GM23338 (cell line): Measurements from ENCODE around the gene TAGLN2. TPM values are rescaled to one million over a fixed set of nuclear protein-coding genes. Genes with fewer than 3 reads are reported as not detected.

Source experiments
- ATAC-seq: fragments of 200-7000 bp; cut with Tn5 transposase; 3 replicates; pipeline ENCODE4 v1.9.1; 2020
- DNase-seq: peaks from one replicate; pipeline ENCODE4 v3.0.0-alpha.2; 2015; ENCODE audit warnings: low spot score
- H2AFZ ChIP-seq: fragments of 200-600 bp; sonication (generic); 2 replicates; pipeline ENCODE4 v1.8.0; 2016; ENCODE audit warnings: antibody characterized with exemption, mild to moderate bottlenecking, moderate library complexity
- H3F3A ChIP-seq: fragments of 200-600 bp; sonication (generic); replicated peaks from 2 replicates; pipeline ENCODE4 v1.8.0; 2017; ENCODE audit warnings: antibody characterized with exemption, mixed run types, low read depth
- H3K27ac ChIP-seq: fragments of 200-600 bp; sonication (generic); 2 replicates; pipeline ENCODE4 v1.6.1; 2016; ENCODE audit warnings: low read depth
- H3K27me3 ChIP-seq: fragments of 200-600 bp; sonication (generic); 2 replicates; pipeline ENCODE4 v1.8.0; 2016; ENCODE audit warnings: mild to moderate bottlenecking, mixed run types, moderate library complexity; ENCODE audit not compliant: insufficient read depth
- H3K36me3 ChIP-seq: fragments of 200-600 bp; sonication (generic); 2 replicates; pipeline ENCODE4 v1.8.0; 2016; ENCODE audit warnings: mild to moderate bottlenecking; ENCODE audit not compliant: insufficient read depth
- H3K4me1 ChIP-seq: fragments of 200-600 bp; sonication (generic); 2 replicates; pipeline ENCODE4 v1.8.0; 2016; ENCODE audit warnings: mild to moderate bottlenecking, moderate library complexity; ENCODE audit not compliant: insufficient read depth
- H3K4me2 ChIP-seq: fragments of 200-600 bp; sonication (generic); 2 replicates; pipeline ENCODE4 v1.7.1; 2017; ENCODE audit warnings: mixed run types
- H3K4me3 ChIP-seq: fragments of 200-600 bp; sonication (generic); 2 replicates; pipeline ENCODE4 v1.6.1; 2016; ENCODE audit warnings: mixed run types
- H3K79me2 ChIP-seq: fragments of 200-600 bp; sonication (generic); replicated peaks from 2 replicates; pipeline ENCODE4 v1.8.0; 2017; ENCODE audit warnings: mild to moderate bottlenecking; ENCODE audit not compliant: insufficient read depth
- H3K9me2 ChIP-seq: fragments of 200-600 bp; sonication (generic); 2 replicates; pipeline ENCODE4 v1.8.0; 2017; ENCODE audit not compliant: insufficient read depth
- H4K20me1 ChIP-seq: fragments of 200-600 bp; sonication (generic); replicated peaks from 2 replicates; pipeline ENCODE4 v1.8.0; 2017; ENCODE audit warnings: mild to moderate bottlenecking; ENCODE audit not compliant: insufficient read depth
- H3K27ac Mint-ChIP-seq: 2 replicates; pipeline ENCODE4 v1.8.0; 2020; ENCODE audit warnings: inconsistent platforms, mild to moderate bottlenecking, moderate library complexity, mixed read lengths
- H3K27me3 Mint-ChIP-seq: 3 replicates; pipeline ENCODE4 v1.8.0; 2022; ENCODE audit warnings: low read depth, mild to moderate bottlenecking, moderate library complexity, mixed read lengths, inconsistent platforms; ENCODE audit not compliant: insufficient read depth, poor library complexity
- H3K36me3 Mint-ChIP-seq: 3 replicates; pipeline ENCODE4 v1.8.0; 2021; ENCODE audit warnings: low read depth, mild to moderate bottlenecking, inconsistent platforms, moderate library complexity, mixed read lengths
- H3K4me1 Mint-ChIP-seq: 3 replicates; pipeline ENCODE4 v1.8.0; 2020; ENCODE audit warnings: mild to moderate bottlenecking, inconsistent platforms, mixed read lengths
- H3K4me3 Mint-ChIP-seq: 3 replicates; pipeline ENCODE4 v1.8.0; 2021; ENCODE audit warnings: moderate library complexity, mild to moderate bottlenecking, inconsistent platforms, mixed read lengths
- H3K9me3 Mint-ChIP-seq: 3 replicates; pipeline ENCODE4 v1.8.0; 2020; ENCODE audit warnings: moderate library complexity, mild to moderate bottlenecking, inconsistent platforms, mixed read lengths
- CREB1 ChIP-seq: fragments of 250-450 bp; sonication (Bioruptor Pico); IDR thresholded peaks from 2 replicates; pipeline ENCODE4 v1.5.0; 2020; ENCODE audit warnings: low read depth, mild to moderate bottlenecking, moderate library complexity
- CTCF ChIP-seq, 2 experiments: fragments of 200-600 bp in 1 of 2; sonication (generic) in 1 of 2; conservative IDR thresholded peaks; 2 replicates each; pipeline versions ENCODE4 v1.5.1 to v1.6.1; 2016 to 2017; ENCODE audit warnings: antibody characterized with exemption in 2 of 2, low read depth in 2 of 2, mild to moderate bottlenecking in 2 of 2, moderate library complexity in 1 of 2
- ETS1 ChIP-seq: IDR thresholded peaks from 2 replicates; pipeline ENCODE4 v1.6.1; 2016; ENCODE audit warnings: antibody characterized with exemption
- EZH2 ChIP-seq: fragments of 200-600 bp; sonication (generic); IDR thresholded peaks from one replicate; pipeline ENCODE4 v1.8.0; 2017; ENCODE audit warnings: antibody characterized with exemption, mild to moderate bottlenecking, low read depth; ENCODE audit not compliant: unreplicated experiment
- EZH2phosphoT487 ChIP-seq: fragments of 200-600 bp; sonication (generic); IDR thresholded peaks from one replicate; pipeline ENCODE4 v1.8.1; 2018; ENCODE audit warnings: antibody characterized with exemption; ENCODE audit not compliant: unreplicated experiment
- JUNB ChIP-seq: IDR thresholded peaks from one replicate; pipeline ENCODE4 v1.6.1; 2016; ENCODE audit warnings: antibody characterized with exemption; ENCODE audit not compliant: unreplicated experiment
- NANOG ChIP-seq: IDR thresholded peaks from 2 replicates; pipeline ENCODE4 v1.6.1; 2016; ENCODE audit warnings: antibody characterized with exemption, borderline replicate concordance
- POLR2AphosphoS5 ChIP-seq: IDR thresholded peaks from 2 replicates; pipeline ENCODE4 v1.6.1; 2016; ENCODE audit warnings: antibody characterized with exemption, low read depth
- STAT1 ChIP-seq: IDR thresholded peaks from one replicate; pipeline ENCODE4 v1.6.1; 2016; ENCODE audit warnings: antibody characterized with exemption; ENCODE audit not compliant: unreplicated experiment
- ZNF114 ChIP-seq: fragments of 250-450 bp; sonication (Bioruptor Pico); IDR thresholded peaks from 2 replicates; pipeline ENCODE4 v1.5.0; 2020; ENCODE audit warnings: mild to moderate bottlenecking, moderate library complexity
- ZNF331 ChIP-seq: fragments of 250-450 bp; sonication (Bioruptor Pico); IDR thresholded peaks from 2 replicates; pipeline ENCODE4 v1.5.0; 2020; ENCODE audit warnings: low read depth, mild to moderate bottlenecking, moderate library complexity
- polyA plus RNA-seq: library from polyadenylated mRNA; unstranded; fragments of >200 nt; fragmentation: Nextera tagmentation; extraction: Ambion mirVana; gene quantifications from 2 replicates; pipeline ENCODE4 v1.2.1, GENCODE V29; 2016
- total RNA-seq: library from RNA; depleted of rRNA; stranded (reverse); fragments of >200 nt; shearing (Covaris generic); gene quantifications from 2 replicates; pipeline ENCODE4 v1.2.3, GENCODE V29; 2014
- TF ChIP-seq, protein P1 (sequence below): IDR thresholded peaks from one replicate; pipeline ENCODE4 v1.6.1; 2018; ENCODE audit warnings: antibody characterized with exemption; ENCODE audit not compliant: unreplicated experiment
- TF ChIP-seq, protein P2 (sequence below): fragments of 250-450 bp; sonication (Bioruptor Pico); IDR thresholded peaks from 2 replicates; pipeline ENCODE4 v1.5.0; 2020; ENCODE audit warnings: mild to moderate bottlenecking, moderate library complexity

The TAGLN2 gene
- total and polyA plus RNA-seq, 2 experiments from 2014 or later = 58.2 to 60.1 TPM

- Mint-ChIP-seq H3K4me1 (peaks cover 58% of the 10 kb centered on the region), H3K27ac (no peak overlapping the region), H3K36me3 (no peaks in the 10 kb centered on the region), H3K27me3 (peaks cover 20% of the 10 kb centered on the region), H3K9me3 (no peaks in the 10 kb centered on the region), H3K4me3 (no peak overlapping the region)
- Histone ChIP-seq H3K4me3 (no peak overlapping the region), H3K79me2 (no peaks in the 10 kb centered on the region), H3K4me2 (no peak overlapping the region), H3K36me3 (no peaks in the 10 kb centered on the region), H3K27ac (no peak overlapping the region), H3K27me3 (no peaks in the 10 kb centered on the region), H3F3A (no peaks in the 10 kb centered on the region), H4K20me1 (no peaks in the 10 kb centered on the region), H3K9me2 (no peaks in the 10 kb centered on the region), H3K4me1 (peaks cover 37% of the 10 kb centered on the region), H2AFZ (no peak overlapping the region; the same call in 1 of the 2 replicates)
- ATAC-seq (no peak), DNase-seq (no peak)
- no peak for TF ChIP-seq CREB1 (CRISPR knock-in tag)
- TF ChIP-seq ZNF331 (CRISPR knock-in tag) = no peak
- TF ChIP-seq ZNF114 = no peak
- TF ChIP-seq POLR2AphosphoS5 = no peak
- TF ChIP-seq, protein P1, sequence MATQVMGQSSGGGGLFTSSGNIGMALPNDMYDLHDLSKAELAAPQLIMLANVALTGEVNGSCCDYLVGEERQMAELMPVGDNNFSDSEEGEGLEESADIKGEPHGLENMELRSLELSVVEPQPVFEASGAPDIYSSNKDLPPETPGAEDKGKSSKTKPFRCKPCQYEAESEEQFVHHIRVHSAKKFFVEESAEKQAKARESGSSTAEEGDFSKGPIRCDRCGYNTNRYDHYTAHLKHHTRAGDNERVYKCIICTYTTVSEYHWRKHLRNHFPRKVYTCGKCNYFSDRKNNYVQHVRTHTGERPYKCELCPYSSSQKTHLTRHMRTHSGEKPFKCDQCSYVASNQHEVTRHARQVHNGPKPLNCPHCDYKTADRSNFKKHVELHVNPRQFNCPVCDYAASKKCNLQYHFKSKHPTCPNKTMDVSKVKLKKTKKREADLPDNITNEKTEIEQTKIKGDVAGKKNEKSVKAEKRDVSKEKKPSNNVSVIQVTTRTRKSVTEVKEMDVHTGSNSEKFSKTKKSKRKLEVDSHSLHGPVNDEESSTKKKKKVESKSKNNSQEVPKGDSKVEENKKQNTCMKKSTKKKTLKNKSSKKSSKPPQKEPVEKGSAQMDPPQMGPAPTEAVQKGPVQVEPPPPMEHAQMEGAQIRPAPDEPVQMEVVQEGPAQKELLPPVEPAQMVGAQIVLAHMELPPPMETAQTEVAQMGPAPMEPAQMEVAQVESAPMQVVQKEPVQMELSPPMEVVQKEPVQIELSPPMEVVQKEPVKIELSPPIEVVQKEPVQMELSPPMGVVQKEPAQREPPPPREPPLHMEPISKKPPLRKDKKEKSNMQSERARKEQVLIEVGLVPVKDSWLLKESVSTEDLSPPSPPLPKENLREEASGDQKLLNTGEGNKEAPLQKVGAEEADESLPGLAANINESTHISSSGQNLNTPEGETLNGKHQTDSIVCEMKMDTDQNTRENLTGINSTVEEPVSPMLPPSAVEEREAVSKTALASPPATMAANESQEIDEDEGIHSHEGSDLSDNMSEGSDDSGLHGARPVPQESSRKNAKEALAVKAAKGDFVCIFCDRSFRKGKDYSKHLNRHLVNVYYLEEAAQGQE = no peak
- no peak for TF ChIP-seq NANOG
- TF ChIP-seq CTCF (conservative IDR thresholded peaks at IDR 0.05; ENCODE audit: low read depth in 2 of 2) = no peak
- TF ChIP-seq ETS1 = no peak
- no peak for TF ChIP-seq JUNB
- TF ChIP-seq EZH2 = no peak
- no peak for TF ChIP-seq EZH2phosphoT487
- TF ChIP-seq STAT1 = no peak
- TF ChIP-seq, protein P2, sequence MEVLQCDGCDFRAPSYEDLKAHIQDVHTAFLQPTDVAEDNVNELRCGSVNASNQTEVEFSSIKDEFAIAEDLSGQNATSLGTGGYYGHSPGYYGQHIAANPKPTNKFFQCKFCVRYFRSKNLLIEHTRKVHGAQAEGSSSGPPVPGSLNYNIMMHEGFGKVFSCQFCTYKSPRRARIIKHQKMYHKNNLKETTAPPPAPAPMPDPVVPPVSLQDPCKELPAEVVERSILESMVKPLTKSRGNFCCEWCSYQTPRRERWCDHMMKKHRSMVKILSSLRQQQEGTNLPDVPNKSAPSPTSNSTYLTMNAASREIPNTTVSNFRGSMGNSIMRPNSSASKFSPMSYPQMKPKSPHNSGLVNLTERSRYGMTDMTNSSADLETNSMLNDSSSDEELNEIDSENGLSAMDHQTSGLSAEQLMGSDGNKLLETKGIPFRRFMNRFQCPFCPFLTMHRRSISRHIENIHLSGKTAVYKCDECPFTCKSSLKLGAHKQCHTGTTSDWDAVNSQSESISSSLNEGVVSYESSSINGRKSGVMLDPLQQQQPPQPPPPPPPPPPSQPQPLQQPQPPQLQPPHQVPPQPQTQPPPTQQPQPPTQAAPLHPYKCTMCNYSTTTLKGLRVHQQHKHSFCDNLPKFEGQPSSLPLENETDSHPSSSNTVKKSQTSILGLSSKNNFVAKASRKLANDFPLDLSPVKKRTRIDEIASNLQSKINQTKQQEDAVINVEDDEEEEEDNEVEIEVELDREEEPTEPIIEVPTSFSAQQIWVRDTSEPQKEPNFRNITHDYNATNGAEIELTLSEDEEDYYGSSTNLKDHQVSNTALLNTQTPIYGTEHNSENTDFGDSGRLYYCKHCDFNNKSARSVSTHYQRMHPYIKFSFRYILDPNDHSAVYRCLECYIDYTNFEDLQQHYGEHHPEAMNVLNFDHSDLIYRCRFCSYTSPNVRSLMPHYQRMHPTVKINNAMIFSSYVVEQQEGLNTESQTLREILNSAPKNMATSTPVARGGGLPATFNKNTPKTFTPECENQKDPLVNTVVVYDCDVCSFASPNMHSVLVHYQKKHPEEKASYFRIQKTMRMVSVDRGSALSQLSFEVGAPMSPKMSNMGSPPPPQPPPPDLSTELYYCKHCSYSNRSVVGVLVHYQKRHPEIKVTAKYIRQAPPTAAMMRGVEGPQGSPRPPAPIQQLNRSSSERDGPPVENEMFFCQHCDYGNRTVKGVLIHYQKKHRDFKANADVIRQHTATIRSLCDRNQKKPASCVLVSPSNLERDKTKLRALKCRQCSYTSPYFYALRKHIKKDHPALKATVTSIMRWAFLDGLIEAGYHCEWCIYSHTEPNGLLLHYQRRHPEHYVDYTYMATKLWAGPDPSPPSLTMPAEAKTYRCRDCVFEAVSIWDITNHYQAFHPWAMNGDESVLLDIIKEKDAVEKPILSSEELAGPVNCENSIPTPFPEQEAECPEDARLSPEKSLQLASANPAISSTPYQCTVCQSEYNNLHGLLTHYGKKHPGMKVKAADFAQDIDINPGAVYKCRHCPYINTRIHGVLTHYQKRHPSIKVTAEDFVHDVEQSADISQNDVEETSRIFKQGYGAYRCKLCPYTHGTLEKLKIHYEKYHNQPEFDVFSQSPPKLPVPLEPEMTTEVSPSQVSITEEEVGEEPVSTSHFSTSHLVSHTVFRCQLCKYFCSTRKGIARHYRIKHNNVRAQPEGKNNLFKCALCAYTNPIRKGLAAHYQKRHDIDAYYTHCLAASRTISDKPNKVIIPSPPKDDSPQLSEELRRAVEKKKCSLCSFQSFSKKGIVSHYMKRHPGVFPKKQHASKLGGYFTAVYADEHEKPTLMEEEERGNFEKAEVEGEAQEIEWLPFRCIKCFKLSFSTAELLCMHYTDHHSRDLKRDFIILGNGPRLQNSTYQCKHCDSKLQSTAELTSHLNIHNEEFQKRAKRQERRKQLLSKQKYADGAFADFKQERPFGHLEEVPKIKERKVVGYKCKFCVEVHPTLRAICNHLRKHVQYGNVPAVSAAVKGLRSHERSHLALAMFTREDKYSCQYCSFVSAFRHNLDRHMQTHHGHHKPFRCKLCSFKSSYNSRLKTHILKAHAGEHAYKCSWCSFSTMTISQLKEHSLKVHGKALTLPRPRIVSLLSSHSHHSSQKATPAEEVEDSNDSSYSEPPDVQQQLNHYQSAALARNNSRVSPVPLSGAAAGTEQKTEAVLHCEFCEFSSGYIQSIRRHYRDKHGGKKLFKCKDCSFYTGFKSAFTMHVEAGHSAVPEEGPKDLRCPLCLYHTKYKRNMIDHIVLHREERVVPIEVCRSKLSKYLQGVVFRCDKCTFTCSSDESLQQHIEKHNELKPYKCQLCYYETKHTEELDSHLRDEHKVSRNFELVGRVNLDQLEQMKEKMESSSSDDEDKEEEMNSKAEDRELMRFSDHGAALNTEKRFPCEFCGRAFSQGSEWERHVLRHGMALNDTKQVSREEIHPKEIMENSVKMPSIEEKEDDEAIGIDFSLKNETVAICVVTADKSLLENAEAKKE (CRISPR knock-in tag) = no peak
Measured at GRCh38 chr1:159911326-159912070, 13.8 kb downstream of the TAGLN2 start.
